Endothelial cell of coronary artery (primary cell): ENCODE measurements around the gene ZNF280A. TPM values are rescaled to one million over a fixed set of nuclear protein-coding genes. Genes with fewer than 3 reads are reported as not detected.

Source experiments
- total RNA-seq: library from RNA; depleted of rRNA; stranded (reverse); fragments of >200 nt; gene quantifications from 2 replicates; pipeline ENCODE4 v1.2.3, GENCODE V29; 2014

Gene ZNF280A, protein sequence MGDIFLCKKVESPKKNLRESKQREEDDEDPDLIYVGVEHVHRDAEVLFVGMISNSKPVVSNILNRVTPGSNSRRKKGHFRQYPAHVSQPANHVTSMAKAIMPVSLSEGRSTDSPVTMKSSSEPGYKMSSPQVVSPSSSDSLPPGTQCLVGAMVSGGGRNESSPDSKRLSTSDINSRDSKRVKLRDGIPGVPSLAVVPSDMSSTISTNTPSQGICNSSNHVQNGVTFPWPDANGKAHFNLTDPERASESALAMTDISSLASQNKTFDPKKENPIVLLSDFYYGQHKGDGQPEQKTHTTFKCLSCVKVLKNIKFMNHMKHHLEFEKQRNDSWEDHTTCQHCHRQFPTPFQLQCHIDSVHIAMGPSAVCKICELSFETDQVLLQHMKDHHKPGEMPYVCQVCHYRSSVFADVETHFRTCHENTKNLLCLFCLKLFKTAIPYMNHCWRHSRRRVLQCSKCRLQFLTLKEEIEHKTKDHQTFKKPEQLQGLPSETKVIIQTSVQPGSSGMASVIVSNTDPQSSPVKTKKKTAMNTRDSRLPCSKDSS
- total RNA-seq = not detected in 2 replicates

DNA sequence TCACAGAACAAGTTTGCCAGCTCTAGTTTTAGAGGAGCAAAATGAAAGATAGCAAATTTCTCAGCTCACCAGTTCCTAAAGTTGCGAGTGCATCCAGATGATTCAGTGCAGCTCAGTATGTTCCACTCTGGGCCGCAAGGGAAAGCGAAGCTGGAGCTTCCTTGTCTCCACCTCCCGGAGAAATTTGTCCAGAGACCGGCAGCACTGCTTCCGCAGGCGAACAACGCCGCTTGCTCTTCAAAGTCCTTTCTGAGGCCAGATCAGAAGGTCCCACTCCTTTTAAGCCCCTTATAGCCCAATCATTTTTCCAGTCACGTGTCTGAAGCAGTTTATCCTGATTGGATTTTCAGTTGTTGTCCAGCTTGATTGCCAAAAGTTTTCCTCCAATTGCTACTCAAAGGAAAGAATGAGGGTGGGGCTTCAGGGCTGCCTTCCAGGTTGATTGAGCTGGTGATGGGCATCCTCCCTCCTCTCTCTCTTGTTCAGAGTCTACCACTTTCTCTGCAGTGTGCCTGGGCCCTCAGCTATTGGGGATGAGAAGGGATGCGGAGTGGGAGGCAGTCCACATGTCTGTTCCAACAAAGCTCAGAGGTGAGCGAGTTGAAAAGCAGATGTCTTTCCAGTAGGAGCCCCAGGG, at the start of gene ZNF280A:
Gene ZNF280A, minus strand, starts transcription at position 251 of the 637 bp plus-strand sequence. CDS start 4,640 bp downstream, outside the sequence.

DNA sequence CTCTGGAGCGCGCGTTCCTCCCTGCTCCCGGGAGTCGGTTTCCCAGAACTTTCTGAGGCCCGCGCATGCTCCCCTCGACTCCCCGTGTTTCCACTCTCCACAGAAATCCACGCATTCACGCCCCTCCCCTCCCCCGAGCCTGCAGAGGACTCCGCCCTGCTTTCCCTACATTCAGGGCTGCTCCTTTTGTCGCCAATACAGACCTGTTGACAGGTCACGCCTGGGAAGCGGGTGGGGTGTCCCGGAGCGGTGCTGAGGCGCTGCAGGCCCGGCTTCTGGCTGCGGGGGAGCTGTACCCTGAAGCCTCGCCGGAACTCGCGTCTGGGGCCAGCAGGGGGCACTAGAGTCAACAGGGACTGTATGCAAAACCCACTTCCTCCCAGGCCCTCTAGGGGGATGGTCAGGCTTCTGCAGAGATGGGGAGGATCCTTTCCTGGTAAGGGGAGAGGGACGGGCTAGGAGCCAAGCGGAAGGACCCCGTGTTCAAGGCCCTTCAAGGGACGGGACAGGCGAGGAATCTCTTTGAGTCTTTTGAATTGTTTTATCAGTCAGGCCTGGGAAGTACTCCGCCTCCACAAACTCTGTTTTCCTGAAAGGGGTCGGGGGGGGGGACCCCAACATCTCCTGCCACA, 39.0 kb upstream of the ZNF280A start, which contains the start of gene PRAME:
Gene PRAME, minus strand, starts transcription at position 294 of the 632 bp plus-strand sequence. CDS start 2,433 bp downstream, outside the sequence.

DNA sequence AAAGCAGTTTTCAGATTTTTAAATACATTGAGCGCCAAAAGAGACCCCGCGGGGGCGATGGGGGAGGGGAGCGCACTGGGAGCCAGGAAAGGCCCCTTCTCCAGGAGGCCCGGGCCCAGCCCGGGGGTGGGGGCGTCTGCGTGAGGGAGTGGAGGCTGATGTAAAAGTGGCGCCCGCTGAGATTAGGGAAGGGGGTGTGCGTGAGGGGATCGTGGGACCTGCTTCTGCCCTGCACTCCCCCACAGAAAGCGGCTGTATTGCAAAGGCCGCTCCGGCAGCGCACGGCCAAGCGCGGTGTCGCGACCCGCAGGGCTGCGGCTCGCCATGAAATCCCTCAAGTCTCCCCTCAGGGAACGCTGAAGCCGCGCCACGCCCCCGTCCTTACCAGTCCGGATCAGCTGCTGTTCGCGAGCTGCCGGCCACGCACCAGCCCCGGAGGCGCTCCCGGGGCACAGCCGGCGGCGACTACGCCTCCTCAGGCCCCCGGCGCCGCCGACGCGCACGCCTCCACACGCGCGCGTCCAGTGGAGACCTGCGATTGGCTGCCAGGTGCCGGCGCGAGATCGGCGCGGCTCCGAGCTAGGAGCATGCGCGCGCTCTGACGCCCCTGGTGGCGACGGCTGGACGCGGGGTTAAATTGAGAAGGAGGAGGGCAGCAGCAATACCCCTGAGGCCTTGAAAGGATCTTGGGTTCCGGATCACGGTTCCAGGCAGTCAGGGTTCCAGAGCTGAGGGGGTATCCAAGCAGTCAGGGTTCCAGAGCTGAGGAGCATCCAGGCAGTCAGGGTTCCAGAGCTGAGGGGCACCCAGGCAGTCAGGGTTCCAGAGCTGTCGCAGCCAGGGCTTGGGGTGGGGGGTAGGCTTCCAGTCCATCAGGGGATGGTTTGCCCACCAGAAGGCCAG, 11.5 kb downstream of the ZNF280A start, which contains the start of gene ZNF280B:
Gene ZNF280B, minus strand, starts transcription at position 469 of the 903 bp plus-strand sequence. CDS start 19,344 bp downstream, outside the sequence.

Other genes with a start within 250 kb of the ZNF280A start
- 0.36 and 0.56 TPM in 2 replicates for gene ZNF280B, start 11.5 kb downstream of the ZNF280A start, total RNA-seq
- gene PRAME, start 39.0 kb upstream of the ZNF280A start, total RNA-seq = 0.09 TPM in 1 of 2 replicates, not detected in the other
- not detected in 2 replicates for gene GGTLC2, start 124.3 kb upstream of the ZNF280A start, total RNA-seq